H1 (cell line): ENCODE measurements around the gene ACKR3. TPM values are rescaled to one million over a fixed set of nuclear protein-coding genes. Genes with fewer than 3 reads are reported as not detected.

Experiments
- BCL11A ChIP-seq, 2 experiments: IDR thresholded peaks; one replicate each; pipeline ENCODE4 v1.6.1; 2011; ENCODE audit warnings: low read depth in 2 of 2, low read length in 2 of 2, mild to moderate bottlenecking in 2 of 2
- EP300 ChIP-seq, 2 experiments: IDR thresholded peaks; 1 replicate in 1 of 2; 2 replicates in 1 of 2; pipeline ENCODE4 v1.6.1; 2011 to 2012; ENCODE audit warnings: low read depth in 2 of 2, low read length in 2 of 2, mild to moderate bottlenecking in 2 of 2, borderline replicate concordance in 1 of 2, inconsistent platforms in 1 of 2, moderate library complexity in 1 of 2
- polyA plus RNA-seq, 7 experiments: library from polyadenylated mRNA; depleted of rRNA in 3 of 7; stranded (reverse) in 5 of 7; unstranded in 2 of 7; fragments of >200 nt in 5 of 7; fragments of 200-250 nt in 2 of 7; gene quantifications; 1 replicate in 5 of 7; 2 replicates in 1 of 7; 4 replicates in 1 of 7; pipeline versions ENCODE4 v1.2.1 to v1.2.3, GENCODE V29; 2011 to 2013; ENCODE audit warnings: missing spikeins in 2 of 7, mixed read lengths in 2 of 7
- total RNA-seq: library from RNA; stranded (reverse); fragmentation: NEBNext Ultra II Directional; extraction: Animal tissue kit (Norgen Biotek cat#: 25700); gene quantifications from 2 replicates; pipeline ENCODE4 v1.2.1, GENCODE V29; 2021
- TF ChIP-seq, protein P1 (sequence below): fragments of 300-600 bp; sonication (generic); IDR thresholded peaks from 2 replicates; pipeline ENCODE4 v1.7.1; 2012; ENCODE audit warnings: low read length, moderate library complexity, mild to moderate bottlenecking, inconsistent platforms; ENCODE audit not compliant: insufficient replicate concordance

Gene ACKR3
- total and polyA plus RNA-seq, 2 of the 8 experiments (the other 6 are each of a cell fraction or from before 2014, with no cell fraction given), result 1.4 to 24.4 TPM

- TF ChIP-seq, protein P1, sequence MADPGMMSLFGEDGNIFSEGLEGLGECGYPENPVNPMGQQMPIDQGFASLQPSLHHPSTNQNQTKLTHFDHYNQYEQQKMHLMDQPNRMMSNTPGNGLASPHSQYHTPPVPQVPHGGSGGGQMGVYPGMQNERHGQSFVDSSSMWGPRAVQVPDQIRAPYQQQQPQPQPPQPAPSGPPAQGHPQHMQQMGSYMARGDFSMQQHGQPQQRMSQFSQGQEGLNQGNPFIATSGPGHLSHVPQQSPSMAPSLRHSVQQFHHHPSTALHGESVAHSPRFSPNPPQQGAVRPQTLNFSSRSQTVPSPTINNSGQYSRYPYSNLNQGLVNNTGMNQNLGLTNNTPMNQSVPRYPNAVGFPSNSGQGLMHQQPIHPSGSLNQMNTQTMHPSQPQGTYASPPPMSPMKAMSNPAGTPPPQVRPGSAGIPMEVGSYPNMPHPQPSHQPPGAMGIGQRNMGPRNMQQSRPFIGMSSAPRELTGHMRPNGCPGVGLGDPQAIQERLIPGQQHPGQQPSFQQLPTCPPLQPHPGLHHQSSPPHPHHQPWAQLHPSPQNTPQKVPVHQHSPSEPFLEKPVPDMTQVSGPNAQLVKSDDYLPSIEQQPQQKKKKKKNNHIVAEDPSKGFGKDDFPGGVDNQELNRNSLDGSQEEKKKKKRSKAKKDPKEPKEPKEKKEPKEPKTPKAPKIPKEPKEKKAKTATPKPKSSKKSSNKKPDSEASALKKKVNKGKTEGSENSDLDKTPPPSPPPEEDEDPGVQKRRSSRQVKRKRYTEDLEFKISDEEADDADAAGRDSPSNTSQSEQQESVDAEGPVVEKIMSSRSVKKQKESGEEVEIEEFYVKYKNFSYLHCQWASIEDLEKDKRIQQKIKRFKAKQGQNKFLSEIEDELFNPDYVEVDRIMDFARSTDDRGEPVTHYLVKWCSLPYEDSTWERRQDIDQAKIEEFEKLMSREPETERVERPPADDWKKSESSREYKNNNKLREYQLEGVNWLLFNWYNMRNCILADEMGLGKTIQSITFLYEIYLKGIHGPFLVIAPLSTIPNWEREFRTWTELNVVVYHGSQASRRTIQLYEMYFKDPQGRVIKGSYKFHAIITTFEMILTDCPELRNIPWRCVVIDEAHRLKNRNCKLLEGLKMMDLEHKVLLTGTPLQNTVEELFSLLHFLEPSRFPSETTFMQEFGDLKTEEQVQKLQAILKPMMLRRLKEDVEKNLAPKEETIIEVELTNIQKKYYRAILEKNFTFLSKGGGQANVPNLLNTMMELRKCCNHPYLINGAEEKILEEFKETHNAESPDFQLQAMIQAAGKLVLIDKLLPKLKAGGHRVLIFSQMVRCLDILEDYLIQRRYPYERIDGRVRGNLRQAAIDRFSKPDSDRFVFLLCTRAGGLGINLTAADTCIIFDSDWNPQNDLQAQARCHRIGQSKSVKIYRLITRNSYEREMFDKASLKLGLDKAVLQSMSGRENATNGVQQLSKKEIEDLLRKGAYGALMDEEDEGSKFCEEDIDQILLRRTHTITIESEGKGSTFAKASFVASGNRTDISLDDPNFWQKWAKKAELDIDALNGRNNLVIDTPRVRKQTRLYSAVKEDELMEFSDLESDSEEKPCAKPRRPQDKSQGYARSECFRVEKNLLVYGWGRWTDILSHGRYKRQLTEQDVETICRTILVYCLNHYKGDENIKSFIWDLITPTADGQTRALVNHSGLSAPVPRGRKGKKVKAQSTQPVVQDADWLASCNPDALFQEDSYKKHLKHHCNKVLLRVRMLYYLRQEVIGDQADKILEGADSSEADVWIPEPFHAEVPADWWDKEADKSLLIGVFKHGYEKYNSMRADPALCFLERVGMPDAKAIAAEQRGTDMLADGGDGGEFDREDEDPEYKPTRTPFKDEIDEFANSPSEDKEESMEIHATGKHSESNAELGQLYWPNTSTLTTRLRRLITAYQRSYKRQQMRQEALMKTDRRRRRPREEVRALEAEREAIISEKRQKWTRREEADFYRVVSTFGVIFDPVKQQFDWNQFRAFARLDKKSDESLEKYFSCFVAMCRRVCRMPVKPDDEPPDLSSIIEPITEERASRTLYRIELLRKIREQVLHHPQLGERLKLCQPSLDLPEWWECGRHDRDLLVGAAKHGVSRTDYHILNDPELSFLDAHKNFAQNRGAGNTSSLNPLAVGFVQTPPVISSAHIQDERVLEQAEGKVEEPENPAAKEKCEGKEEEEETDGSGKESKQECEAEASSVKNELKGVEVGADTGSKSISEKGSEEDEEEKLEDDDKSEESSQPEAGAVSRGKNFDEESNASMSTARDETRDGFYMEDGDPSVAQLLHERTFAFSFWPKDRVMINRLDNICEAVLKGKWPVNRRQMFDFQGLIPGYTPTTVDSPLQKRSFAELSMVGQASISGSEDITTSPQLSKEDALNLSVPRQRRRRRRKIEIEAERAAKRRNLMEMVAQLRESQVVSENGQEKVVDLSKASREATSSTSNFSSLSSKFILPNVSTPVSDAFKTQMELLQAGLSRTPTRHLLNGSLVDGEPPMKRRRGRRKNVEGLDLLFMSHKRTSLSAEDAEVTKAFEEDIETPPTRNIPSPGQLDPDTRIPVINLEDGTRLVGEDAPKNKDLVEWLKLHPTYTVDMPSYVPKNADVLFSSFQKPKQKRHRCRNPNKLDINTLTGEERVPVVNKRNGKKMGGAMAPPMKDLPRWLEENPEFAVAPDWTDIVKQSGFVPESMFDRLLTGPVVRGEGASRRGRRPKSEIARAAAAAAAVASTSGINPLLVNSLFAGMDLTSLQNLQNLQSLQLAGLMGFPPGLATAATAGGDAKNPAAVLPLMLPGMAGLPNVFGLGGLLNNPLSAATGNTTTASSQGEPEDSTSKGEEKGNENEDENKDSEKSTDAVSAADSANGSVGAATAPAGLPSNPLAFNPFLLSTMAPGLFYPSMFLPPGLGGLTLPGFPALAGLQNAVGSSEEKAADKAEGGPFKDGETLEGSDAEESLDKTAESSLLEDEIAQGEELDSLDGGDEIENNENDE, result no peak
- TF ChIP-seq EP300 (IDR thresholded peaks at IDR 0.05; ENCODE audit: borderline replicate concordance in 1 of 2, low read depth in 2 of 2, low read length in 2 of 2), result no peak
- no peak for TF ChIP-seq BCL11A (IDR thresholded peaks at IDR 0.05; ENCODE audit: low read depth in 2 of 2, low read length in 2 of 2)
These were observed 41.6 kb downstream of the ACKR3 start (continued) for GRCh38 chr2:236610991-236611821.
